G401.6 (cell line): Measurements from ENCODE around the gene SMAGP.
"Not testable (repeated sequence)": the region's sequence is repeated elsewhere in the genome, so short reads cannot be mapped to it uniquely, and the experiment has no call there.

Source experiments
- FAIRE-seq: peaks from 2 replicates; lab custom pipeline; 2012; peaks lifted over from hg19 to GRCh38; lab: Jason Lieb, UNC

The SMAGP gene

GRCh38 chr12:51270067-51270950 is at the start of gene SMAGP:
Gene SMAGP (minus strand): TSS chr12:51270415. CDS start chr12:51269278, 1,137 bp downstream.
- FAIRE-seq, result no peak

- no peak for FAIRE-seq
Measured at GRCh38 chr12:51318846-51319599, 48.8 kb upstream of the SMAGP start.

GRCh38 chr12:51318057-51318806 is 48.0 kb upstream of the SMAGP start:
- not testable (repeated sequence) for FAIRE-seq

- no peak for FAIRE-seq
Measured at GRCh38 chr12:51311389-51311788, 41.2 kb upstream of the SMAGP start.

- no peak for FAIRE-seq
Measured at GRCh38 chr12:51307655-51308593, 37.7 kb upstream of the SMAGP start.

GRCh38 chr12:51306507-51306906 is 36.3 kb upstream of the SMAGP start:
- FAIRE-seq, result no peak

- not testable (repeated sequence) for FAIRE-seq
Measured at GRCh38 chr12:51300768-51301167, 30.6 kb upstream of the SMAGP start.

GRCh38 chr12:51295651-51296050 is 25.4 kb upstream of the SMAGP start:
- FAIRE-seq, result no peak

GRCh38 chr12:51294097-51294496 is 23.9 kb upstream of the SMAGP start:
- FAIRE-seq, result not testable (repeated sequence)

- FAIRE-seq, result no peak
Measured at GRCh38 chr12:51293696-51294095, 23.5 kb upstream of the SMAGP start.

GRCh38 chr12:51291603-51292513 is 21.6 kb upstream of the SMAGP start:
- peak; percentile 30 for FAIRE-seq

- no peak for FAIRE-seq
Measured at GRCh38 chr12:51285843-51286242, 15.6 kb upstream of the SMAGP start.

GRCh38 chr12:51281202-51281924 is 11.1 kb upstream of the SMAGP start:
- FAIRE-seq, result no peak

GRCh38 chr12:51275088-51275487 is 4.9 kb upstream of the SMAGP start:
- no peak for FAIRE-seq

GRCh38 chr12:51272810-51273209 is 2.6 kb upstream of the SMAGP start:
- FAIRE-seq, result not testable (repeated sequence)

GRCh38 chr12:51270951-51271518 is 820 bp upstream of the SMAGP start:
- FAIRE-seq, result no peak

- FAIRE-seq, result no peak
Measured at GRCh38 chr12:51269174-51270066, 795 bp downstream of the SMAGP start.

- no peak for FAIRE-seq
Measured at GRCh38 chr12:51265024-51265423, 5.2 kb downstream of the SMAGP start.
